HG03066 (cell line): Measurements from ENCODE around the gene ADH6.
"Not testable (repeated sequence)": the region's sequence is repeated elsewhere in the genome, so short reads cannot be mapped to it uniquely, and the experiment has no call there.

ENCODE experiments used
- ATAC-seq: cut with Tn5 transposase; IDR thresholded peaks from one replicate; pipeline ENCODE4 v1.9.1; 2021; ENCODE audit warnings: low read depth; ENCODE audit not compliant: unreplicated experiment

Gene ADH6

DNA sequence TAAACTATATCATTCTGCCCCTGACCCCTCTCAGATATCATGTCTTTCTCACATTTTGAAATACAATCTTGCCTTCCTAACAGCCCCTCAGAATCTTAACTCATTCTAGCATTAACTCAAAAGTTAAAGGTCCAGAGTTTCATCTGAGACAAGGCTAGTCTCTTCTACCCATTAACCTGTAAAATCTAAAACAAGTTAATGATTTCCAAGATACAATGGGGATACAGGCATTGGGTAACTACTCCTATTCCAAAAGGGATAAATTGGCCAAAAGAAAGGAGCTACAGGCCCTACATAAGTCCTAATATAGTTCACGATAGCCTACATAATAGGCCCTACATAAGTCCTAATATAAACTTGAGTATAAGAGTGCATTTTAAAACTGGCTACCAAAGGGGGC lies 18.9 kb downstream of the ADH6 start:
- ATAC-seq, result no peak

DNA sequence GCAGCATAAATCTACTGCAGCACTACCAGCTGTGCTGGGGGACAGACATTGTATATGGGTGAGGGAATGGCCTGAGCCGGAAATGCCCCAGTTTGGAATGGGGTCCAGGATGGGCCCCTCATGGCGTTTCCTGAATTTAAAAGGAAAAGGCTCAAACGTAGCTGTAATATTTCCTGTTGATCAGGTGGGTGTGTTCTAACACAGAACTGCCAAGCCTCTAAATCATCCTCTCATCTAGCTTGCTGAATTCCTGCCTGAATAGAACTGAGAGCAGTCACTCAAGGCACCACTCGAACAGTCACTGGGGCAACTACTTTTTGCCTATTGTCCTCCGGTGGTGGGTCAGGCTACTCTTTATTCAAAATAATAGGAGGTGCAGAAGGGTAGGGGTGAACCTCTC lies 28.7 kb downstream of the ADH6 start:
- no peak for ATAC-seq

DNA sequence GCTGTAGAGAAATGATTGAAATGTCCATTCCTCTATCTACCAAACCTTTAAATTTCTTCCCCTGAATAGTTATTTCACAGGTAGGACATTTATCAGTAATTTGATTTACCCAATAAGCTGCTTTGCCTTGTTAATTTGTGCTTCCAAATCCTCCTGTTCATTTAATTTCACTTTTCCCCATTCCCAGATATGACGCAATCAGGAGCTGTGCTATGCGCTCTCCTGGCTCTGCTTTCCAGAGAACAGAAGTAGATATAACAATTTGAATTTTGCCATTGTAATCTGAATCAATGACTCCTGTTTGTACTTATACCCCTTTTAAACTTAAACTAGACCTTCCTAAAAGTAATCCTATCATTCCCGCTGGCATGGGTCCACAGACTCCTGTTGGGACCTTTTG lies 29.1 kb downstream of the ADH6 start:
- ATAC-seq, result not testable (repeated sequence)

GRCh38 chr4:99186029-99186428 lies 33.0 kb downstream of the ADH6 start:
- no peak for ATAC-seq

DNA sequence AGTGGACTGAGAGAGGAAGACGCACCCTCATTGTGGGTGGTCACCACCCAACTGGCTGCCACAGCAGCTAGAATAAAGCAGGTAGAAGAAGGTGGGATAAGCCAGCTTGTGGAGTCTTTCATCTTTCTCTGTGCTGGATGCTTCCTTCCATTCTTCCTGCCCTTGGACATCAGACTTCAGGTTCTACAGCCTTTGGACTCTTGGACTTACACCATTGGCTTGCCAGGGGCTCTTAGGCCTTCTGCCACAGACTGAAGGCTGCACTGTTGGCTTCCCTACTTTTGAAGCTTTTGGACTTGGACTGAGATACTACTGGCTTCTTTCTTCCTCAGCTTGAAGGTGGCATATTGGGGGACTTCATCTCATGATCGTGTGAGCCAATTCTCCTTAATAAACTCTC lies 33.5 kb downstream of the ADH6 start:
- no peak for ATAC-seq

DNA sequence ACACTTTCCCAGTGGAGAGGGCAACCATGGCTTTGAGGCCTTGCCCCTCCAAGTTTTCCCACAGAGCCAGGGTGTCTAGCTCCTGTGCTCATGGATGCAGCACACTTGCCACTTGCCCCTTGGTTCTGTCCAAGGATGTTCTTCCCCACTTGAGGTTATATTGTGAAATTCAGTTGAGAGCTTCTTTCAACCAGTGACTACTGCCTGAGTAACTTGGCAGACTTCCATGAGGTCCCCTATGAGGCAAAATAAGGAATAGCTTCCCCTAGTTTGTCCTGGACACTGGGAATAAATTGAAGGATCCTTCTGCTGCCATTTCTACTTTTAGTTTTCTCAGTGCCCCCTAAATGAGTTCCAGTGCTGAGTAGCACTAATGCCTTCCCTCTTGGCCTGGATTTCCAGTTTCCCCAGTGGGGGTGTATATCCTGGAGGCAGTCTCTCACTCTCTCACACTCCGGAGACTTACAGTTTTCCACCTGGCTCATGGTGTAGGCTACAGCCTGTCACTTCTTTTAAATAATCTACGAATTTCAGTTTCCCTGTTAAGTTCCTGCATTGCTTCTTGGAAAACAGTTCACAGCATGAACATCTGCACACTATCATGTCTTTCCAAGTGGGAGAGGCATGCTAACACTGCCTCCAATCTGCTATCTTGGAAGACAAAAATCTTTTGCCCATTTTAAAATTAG lies 38.5 kb downstream of the ADH6 start:
- ATAC-seq, result no peak

DNA sequence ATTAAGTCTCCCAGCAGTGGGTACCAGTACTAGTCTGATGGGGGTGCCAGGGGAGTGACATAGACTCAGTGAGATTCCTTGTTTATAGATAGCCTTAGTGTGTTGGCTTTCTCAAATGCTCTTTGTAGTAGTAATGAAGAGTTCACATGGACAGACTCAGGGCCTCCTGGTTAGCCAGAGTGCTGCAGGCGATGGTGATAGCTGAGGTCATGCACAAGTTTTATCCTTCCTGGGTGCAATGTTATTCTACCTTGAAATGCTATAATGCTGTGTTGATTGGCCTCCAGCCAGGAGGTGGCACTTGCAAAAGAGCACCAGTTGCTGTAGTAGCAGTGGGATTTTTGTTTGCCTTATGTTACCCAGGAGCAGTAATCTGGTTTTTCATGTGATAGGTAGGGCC lies 39.4 kb downstream of the ADH6 start:
- ATAC-seq, result no peak

GRCh38 chr4:99179178-99179577 lies 39.9 kb downstream of the ADH6 start:
- ATAC-seq, result no peak

GRCh38 chr4:99166544-99166943 lies 52.5 kb downstream of the ADH6 start:
- ATAC-seq, result no peak

- ATAC-seq, result no peak
These were observed 53.1 kb downstream of the ADH6 start for GRCh38 chr4:99165978-99166377.

DNA sequence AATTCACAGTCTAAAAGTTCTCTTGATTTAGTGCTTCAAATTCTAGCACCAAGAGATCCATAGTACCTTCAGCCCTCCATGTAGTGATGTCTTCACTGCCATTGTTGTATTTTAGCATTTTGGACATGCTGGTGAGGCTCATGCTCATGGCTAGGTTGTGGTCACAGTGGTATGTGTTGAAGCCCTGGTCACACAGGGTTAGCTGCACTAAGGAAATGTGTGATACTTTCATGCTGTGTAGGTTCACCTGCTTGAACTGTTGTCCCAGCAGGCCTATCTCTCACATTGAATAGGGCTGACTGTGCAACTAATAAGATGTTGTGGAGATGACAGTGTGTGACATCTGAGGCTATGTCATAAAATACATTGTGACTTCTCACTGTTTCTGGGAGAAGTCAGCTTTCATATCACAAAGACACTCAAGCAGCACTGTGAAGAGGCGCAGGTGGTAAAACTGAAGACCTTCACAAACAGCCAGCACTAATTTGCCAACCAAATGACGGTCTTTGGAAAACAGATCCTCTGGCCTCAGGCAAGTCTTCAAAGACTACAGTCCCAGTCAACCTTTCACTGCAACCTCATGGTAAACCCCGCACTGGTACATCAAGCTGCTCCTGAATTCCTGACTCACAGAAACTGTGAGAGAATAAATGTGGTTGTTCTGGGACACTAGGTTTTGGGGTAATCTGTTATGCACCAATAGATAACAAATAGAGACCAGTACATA lies 57.5 kb downstream of the ADH6 start:
- no peak for ATAC-seq

- ATAC-seq, result no peak
These were observed 59.3 kb downstream of the ADH6 start for GRCh38 chr4:99159699-99160098.

DNA sequence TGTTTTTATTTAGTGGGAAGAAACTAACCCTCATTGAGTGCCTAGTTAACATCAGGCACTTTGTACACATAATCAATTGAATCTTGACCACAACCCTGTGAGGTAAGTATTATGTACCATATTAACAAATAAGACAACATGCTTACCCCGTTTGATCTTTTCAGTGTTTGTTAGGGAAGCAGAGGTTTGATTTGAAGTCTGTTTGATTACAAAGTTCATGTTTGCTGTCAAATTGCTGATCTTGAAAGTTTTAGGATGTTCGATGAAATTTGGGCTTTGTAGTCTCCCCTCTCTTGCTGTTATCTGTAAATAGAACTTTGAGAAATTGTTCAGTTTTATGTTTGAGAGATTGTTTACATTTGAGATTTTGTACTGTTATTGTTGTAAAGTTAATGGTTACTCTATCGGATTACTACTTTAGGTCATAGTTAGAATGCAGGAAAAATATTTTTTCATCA lies 61.5 kb downstream of the ADH6 start:
- ATAC-seq, result no peak

- no peak for ATAC-seq
These were observed 62.1 kb downstream of the ADH6 start for GRCh38 chr4:99156992-99157391.

- no peak for ATAC-seq
These were observed 64.2 kb downstream of the ADH6 start for GRCh38 chr4:99154658-99155342.
